DMS 273 treated with DMSO at 0.1 percent for 48 hours (cell line): ENCODE data around the gene PHF13.
"Not testable (repeated sequence)": the region's sequence is repeated elsewhere in the genome, so short reads cannot be mapped to it uniquely, and the experiment has no call there.

Experiments
- DNase-seq: peaks from one replicate; lab custom pipeline; 2025; lab: John Stamatoyannopoulos, UW

Gene PHF13

GRCh38 chr1:6631058-6631457, 17.5 kb downstream of the PHF13 start:
- no peak for DNase-seq

- no peak for DNase-seq
Measured at GRCh38 chr1:6632588-6633514, 19.3 kb downstream of the PHF13 start.

GRCh38 chr1:6634371-6635052, 21.0 kb downstream of the PHF13 start:
- DNase-seq = no peak

- no peak for DNase-seq
Measured at GRCh38 chr1:6635161-6635909, 21.8 kb downstream of the PHF13 start.

GRCh38 chr1:6635910-6636760, 22.6 kb downstream of the PHF13 start:
- DNase-seq = no peak

GRCh38 chr1:6636778-6637177, 23.2 kb downstream of the PHF13 start:
- DNase-seq = not testable (repeated sequence)

GRCh38 chr1:6637770-6638169, 24.2 kb downstream of the PHF13 start:
- no peak for DNase-seq

- no peak for DNase-seq
Measured at GRCh38 chr1:6638226-6638625, 24.7 kb downstream of the PHF13 start.

GRCh38 chr1:6640867-6641266, 27.3 kb downstream of the PHF13 start:
- DNase-seq = not testable (repeated sequence)

GRCh38 chr1:6645018-6645417, 31.5 kb downstream of the PHF13 start:
- DNase-seq = no peak

GRCh38 chr1:6646499-6647148, 33.1 kb downstream of the PHF13 start:
- peak; percentile 38 for DNase-seq

GRCh38 chr1:6648556-6648955, 35.0 kb downstream of the PHF13 start:
- DNase-seq = no peak

GRCh38 chr1:6651909-6652308, 38.4 kb downstream of the PHF13 start:
- no peak for DNase-seq

GRCh38 chr1:6652986-6653385, 39.5 kb downstream of the PHF13 start:
- DNase-seq = no peak

GRCh38 chr1:6653436-6654290, 40.1 kb downstream of the PHF13 start:
- DNase-seq = no peak

- no peak for DNase-seq
Measured at GRCh38 chr1:6657138-6657537, 43.6 kb downstream of the PHF13 start.

GRCh38 chr1:6658359-6659060, 45.0 kb downstream of the PHF13 start:
- DNase-seq = no peak

GRCh38 chr1:6660415-6661049, 47.0 kb downstream of the PHF13 start:
- no peak for DNase-seq

- not testable (repeated sequence) for DNase-seq
Measured at GRCh38 chr1:6662468-6662867, 48.9 kb downstream of the PHF13 start.
